CD4-positive, alpha-beta T cell treated with Interferon gamma for 1 hour (primary cell): ENCODE results near the gene PAFAH1B2.
"Not testable (repeated sequence)": the region's sequence is repeated elsewhere in the genome, so short reads cannot be mapped to it uniquely, and the experiment has no call there.

Experiments
- DNase-seq: peaks from one replicate; pipeline ENCODE4 v3.0.0-alpha.2; 2020

The PAFAH1B2 gene

DNA sequence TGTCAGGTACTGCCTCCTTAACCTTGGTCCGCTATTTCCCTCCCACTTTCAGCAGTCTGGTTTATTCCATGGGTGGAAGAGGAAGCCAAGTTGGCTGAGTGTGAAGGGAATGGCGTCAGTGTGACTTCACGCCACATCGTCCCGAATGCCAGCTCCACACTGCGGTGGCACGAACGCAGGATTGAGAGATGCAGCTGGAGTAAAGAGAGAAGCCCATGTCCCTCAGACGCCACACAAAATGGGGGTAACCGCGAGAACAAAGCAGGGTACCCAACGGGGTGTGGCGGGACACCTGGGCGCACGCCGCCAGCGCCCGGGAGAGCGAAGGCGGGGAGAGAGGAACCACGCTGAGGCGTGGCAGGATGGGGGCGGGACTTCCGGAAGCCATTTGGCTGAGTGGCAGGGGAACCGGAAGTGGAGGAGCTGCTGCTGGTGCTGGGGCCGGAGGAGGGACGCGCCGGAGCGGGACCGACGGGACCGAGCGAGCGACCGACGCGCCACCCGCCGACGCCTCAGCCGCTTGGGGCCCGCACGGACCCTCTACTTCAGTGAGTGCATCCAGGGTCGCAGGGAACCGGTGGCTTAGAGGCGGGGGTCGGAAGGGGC is at the start of gene PAFAH1B2:
Gene PAFAH1B2 (plus strand): TSS at position 417 of the 606 bp plus-strand sequence. CDS start 8,161 bp downstream, outside the sequence.
- peak; percentile 95 for DNase-seq

GRCh38 chr11:117094776-117095175 is 49.3 kb upstream of the PAFAH1B2 start:
- no peak for DNase-seq

GRCh38 chr11:117095284-117096161 is 48.6 kb upstream of the PAFAH1B2 start:
- DNase-seq, result no peak

DNA sequence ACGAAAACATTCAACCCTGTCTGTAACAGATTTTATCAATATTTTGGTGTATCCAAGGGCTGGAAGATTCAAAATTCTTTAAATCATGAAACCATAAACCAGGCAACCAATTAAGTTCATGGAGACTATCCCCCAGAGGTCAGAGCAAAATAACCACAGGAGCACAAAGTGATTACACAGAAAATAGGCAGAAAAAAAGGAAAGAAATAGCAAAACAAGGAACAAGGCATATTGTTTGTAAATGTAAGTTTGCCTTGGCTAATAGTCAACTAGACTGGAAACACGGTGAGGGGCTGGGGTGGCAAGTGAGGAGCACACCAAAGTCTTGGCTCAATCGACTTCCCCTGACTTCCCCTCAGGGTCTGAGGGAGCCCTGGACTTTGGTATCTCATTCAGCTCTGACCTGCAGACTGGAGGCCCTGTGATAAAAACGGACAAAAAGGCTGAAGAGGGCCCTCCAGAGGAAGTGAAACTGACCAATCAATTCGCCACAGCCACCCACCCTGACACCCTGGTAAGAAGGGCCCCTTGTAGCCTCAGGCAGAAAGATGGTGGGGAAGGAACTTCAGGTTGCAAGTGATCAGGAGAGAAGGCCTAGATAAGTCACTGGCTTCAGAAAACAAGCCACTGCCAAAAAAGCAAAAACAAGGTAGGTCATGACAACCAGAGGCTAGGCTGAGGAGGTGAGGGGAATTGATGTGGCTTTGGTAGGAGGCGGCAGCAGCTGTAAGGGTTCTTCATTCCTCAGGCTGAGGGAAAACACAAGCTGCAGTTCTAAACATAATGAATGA is 47.7 kb upstream of the PAFAH1B2 start:
- DNase-seq, result peak; percentile 64

DNA sequence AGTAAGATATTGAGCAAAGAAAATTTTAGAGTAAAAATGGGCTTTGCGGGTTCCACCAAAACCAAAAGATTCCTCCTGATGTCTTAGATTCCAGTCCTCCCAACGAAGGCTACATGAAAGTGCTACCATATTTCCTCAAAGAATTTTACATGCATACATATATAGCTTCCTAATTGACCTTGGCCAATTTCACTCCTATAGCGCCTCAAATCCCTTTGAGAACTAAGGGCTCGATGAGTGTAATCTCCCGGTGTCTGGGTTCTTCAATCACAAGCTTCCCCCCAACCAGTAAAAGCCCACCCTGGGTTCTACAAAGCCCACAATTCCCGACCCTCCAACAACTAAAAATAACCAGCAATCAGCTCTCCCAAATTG is 47.1 kb upstream of the PAFAH1B2 start:
- DNase-seq, result no peak

GRCh38 chr11:117097389-117098268 is 46.5 kb upstream of the PAFAH1B2 start:
- DNase-seq, result no peak

GRCh38 chr11:117098269-117099232 is 45.5 kb upstream of the PAFAH1B2 start, which contains the start of gene SIK3:
TSS of gene SIK3 (minus strand) at chr11:117098428. CDS start at chr11:117098415, 13 bp downstream.
- DNase-seq, result peak; percentile 96

- no peak for DNase-seq
These were observed 44.4 kb upstream of the PAFAH1B2 start for GRCh38 chr11:117099696-117100095.

DNA sequence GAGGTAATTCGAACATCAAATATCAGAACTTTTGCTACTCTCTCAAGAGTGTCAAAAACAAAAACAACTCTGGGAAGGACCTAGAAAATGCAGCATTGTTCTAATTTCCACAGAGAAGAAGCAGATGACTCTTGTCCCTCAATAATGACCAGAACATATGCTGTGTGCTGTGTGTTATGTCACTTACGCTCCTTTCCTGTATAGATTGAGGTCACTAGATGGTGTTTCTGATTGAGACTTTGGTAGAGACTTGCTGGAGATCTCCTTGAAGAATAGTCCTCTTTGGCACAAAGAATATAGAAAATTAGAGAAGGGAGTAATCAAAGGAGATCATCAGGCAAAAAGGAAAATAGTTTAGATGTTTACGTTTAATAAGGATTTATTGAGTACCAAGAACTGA is 43.5 kb upstream of the PAFAH1B2 start:
- DNase-seq, result no peak

- no peak for DNase-seq
These were observed 36.1 kb upstream of the PAFAH1B2 start for GRCh38 chr11:117107701-117108590.

- DNase-seq, result no peak
These were observed 33.7 kb upstream of the PAFAH1B2 start for GRCh38 chr11:117110294-117110950.

DNA sequence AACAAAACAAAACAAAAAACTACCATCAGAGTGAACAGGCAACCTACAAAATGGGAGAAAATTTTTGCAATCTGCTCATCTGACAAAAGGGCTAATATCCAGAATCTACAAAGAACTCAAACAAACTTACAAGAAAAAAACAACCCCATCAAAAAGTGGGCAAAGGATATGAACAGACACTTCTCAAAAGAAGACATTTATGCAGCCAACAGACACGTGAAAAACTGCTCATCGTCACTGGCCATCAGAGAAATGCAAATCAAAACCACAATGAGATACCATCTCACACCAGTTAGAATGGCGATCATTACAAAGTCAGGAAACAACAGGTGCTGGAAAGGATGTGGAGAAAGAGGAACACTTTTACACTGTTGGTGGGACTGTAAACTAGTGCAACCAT is 31.6 kb upstream of the PAFAH1B2 start:
- DNase-seq, result not testable (repeated sequence)

DNA sequence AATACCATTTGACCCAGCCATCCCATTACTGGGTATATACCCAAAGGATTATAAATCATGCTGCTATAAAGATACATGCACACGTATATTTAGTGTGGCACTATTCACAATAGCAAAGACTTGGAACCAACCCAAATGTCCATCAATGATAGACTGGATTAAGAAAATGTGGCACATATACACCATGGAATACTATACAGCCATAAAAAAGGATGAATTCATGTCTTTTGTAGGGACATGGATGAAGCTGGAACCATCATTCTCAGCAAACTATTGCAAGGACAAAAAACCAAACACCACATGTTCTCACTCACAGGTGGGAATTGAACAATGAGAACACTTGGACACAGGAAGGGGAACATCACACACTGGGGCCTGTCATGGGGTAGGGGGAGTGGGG is 31.1 kb upstream of the PAFAH1B2 start:
- not testable (repeated sequence) for DNase-seq

DNA sequence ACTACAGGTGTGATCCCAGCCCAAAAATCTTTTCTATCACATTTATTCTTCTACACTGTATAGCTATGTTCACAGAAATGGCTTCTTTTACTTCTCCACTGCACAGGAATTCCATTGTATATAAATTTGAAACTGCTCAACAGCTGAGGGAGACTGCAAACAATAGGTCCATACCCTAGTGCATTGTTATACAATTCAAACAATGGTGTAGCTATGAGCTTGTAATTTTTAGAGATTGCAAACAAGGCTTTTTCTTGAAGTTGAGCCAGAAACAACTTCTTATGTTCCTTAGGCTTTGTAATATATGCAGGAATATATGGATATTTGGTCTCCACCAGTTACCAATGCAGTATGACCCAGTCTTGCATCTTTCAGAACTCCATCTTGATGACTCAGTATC is 26.4 kb upstream of the PAFAH1B2 start:
- no peak for DNase-seq

DNA sequence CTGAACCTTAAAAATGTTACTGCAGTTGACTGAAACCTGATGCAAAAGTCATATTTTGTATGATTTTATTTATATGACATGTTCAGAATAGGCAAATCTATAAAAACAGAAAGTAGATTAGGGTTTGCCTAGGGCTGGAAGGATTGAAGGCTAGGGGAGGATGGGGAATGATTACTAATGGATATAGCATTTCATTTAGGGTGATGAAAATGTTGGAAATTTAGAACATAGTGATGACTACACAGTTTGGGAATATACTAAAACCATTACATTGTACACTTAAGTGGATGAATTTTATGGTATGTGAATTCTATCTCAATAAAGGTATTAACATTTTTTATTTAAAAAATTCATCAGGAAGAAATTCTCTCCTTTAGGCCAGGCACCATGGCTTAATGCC is 22.9 kb upstream of the PAFAH1B2 start:
- no peak for DNase-seq

GRCh38 chr11:117122556-117122955 is 21.5 kb upstream of the PAFAH1B2 start:
- no peak for DNase-seq

DNA sequence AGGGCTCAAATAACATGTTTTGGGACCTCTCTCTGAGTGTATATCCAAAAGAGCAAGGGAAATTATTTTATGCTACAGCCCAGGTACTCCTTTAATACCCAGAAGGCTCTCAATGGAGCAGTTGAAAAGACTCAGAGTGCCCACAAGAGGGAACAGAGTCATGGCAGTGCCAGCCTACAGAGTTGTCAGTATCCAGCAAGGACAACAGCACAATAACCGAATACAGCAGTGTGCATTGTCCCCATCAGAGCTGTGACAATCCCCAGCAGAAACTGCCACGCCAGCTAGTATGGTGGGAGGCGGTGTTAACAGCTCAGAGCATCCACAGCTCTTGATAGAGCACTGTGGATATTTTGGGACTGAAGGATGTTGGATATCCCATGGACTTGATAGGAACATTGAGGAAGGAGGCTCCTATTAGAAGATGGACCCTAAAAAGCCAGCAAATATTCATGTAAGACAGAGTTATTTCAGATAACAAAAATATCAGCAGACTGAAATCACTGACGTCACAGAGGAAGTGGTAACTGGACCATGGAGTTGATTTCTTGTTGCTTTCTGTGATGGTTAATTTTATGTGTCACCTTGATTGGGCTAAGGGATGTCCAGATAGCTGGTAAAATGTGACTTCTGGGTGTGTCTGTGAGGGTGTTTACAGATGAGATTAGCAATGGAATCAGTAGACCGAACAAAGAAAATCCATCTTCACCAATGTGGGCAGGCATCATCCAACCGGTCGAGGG is 17.7 kb upstream of the PAFAH1B2 start:
- no peak for DNase-seq

GRCh38 chr11:117127171-117127901 is 16.8 kb upstream of the PAFAH1B2 start:
- no peak for DNase-seq
